Mucosa of rectum (tissue), 2 donors: ENCODE measurements around the gene BABAM2.

ENCODE experiments used
- H3K27ac ChIP-seq, 2 donors: one replicate each; pipeline ENCODE4 v1.7.0; 2013; ENCODE audit warnings: inconsistent platforms in 2 of 2, low read depth in 2 of 2, low read length in 2 of 2
- H3K27me3 ChIP-seq, 2 donors: one replicate each; pipeline ENCODE4 v1.7.0; 2013; ENCODE audit warnings: low read length in 2 of 2; ENCODE audit not compliant: control insufficient read depth in 2 of 2, insufficient read depth in 2 of 2
- H3K36me3 ChIP-seq, 2 donors: one replicate each; pipeline ENCODE4 v1.7.0; 2013; ENCODE audit warnings: low read length in 2 of 2; ENCODE audit not compliant: control insufficient read depth in 2 of 2, insufficient read depth in 2 of 2
- H3K4me1 ChIP-seq, 2 donors: one replicate each; pipeline ENCODE4 v1.7.0; 2013; ENCODE audit warnings: low read length in 2 of 2, mild to moderate bottlenecking in 1 of 2; ENCODE audit not compliant: control insufficient read depth in 2 of 2, insufficient read depth in 2 of 2
- H3K4me3 ChIP-seq, 2 donors: one replicate each; pipeline ENCODE4 v1.7.0; 2013; ENCODE audit warnings: low read length in 2 of 2
- H3K9ac ChIP-seq, 2 donors: one replicate each; pipeline ENCODE4 v1.7.0; 2013; ENCODE audit warnings: low read length in 2 of 2, low read depth in 1 of 2, mild to moderate bottlenecking in 1 of 2
- H3K9me3 ChIP-seq, 2 donors: one replicate each; pipeline ENCODE4 v1.7.0; 2013; ENCODE audit warnings: low read length in 2 of 2; ENCODE audit not compliant: control insufficient read depth in 2 of 2
- donor health status: healthy.
- donor health status: Normal muscosa, but diverticular disease.

The BABAM2 gene

DNA sequence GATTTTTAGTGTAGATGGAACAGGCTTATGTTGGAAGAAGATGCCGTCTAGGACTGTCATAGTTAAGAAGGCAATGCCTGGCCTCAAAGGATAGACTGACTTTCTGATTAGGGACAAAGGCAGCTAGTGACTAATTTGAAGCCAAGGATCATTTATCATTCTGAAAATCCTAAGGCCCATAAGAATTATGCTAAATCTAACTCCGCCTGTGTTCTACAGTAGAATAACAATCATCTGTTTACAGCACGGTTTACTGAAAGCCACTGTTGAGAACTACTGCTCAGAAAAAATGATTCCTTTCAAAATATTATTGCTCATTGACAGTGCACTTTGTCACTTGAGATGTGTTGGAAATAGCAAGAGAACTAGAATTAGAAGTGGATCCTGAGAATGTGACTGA lies 44.5 kb downstream of the BABAM2 start:
- Histone ChIP-seq H3K27ac (no peak overlapping the region), H3K4me1 (peaks cover 3 to 13% of the 10 kb centered on the region in 2 donors), H3K4me3 (no peak overlapping the region), H3K36me3 (no peaks in the 10 kb centered on the region), H3K9me3 (no peaks in the 10 kb centered on the region), H3K9ac (no peak overlapping the region), H3K27me3 (no peaks in the 10 kb centered on the region)

DNA sequence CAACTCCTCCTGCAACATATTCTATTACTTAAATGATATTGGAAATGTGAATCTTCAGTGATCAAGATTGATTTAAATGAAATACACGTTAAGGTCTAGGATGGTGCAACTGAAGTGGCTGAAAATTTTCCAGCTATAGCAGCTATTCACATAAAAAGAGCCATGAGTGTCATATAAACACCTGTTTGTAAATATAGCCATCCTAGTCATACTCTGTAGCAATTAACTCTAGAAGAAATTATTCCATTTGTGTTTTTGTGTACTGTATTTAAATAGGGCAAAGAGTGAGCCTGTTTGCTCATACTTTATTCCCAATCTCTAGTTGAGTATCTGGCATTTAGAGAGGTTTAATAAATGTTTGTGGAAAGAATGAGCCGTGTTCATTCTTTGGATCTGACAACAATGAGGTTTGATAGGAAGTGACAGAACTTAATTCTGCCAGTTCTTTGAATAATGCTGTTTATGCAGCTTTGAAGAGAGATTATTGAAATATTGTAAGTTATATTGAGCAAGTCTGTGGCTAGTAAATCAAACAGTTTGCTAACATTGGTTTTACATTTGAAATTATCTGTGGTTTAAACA lies 49.7 kb downstream of the BABAM2 start:
- Histone ChIP-seq H3K27ac (no peak overlapping the region), H3K9me3 (no peaks in the 10 kb centered on the region), H3K36me3 (no peaks in the 10 kb centered on the region), H3K9ac (no peak overlapping the region), H3K4me3 (no peak overlapping the region), H3K4me1 (no peaks in the 10 kb centered on the region), H3K27me3 (no peaks in the 10 kb centered on the region)

DNA sequence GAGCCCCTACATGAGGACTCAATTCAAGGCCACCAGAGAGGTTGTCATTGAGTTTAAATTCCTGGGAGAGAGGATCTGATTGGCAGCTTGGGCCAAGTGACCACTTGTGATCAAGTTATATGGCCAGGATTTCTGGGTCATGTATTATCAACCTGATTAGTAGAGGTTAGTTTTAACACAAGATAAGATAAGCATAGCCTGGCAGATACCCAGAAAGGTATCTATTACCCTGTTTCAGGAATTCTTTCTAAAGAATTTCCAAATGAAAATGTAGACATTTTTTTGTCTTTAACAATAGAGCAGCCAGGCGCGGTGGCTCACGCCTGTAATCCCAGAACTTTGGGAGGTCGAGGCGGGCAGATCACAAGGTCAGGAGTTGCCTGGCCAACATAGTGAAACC lies 50.5 kb downstream of the BABAM2 start:
- H3K9me3 ChIP-seq: no peaks in the 10 kb centered on the region
- no peaks in the 10 kb centered on the region for H3K36me3 ChIP-seq
- no peak overlapping the region for H3K9ac ChIP-seq
- H3K4me3 ChIP-seq: no peak overlapping the region
- H3K4me1 ChIP-seq: no peaks in the 10 kb centered on the region
- no peak overlapping the region for H3K27ac ChIP-seq
- H3K27me3 ChIP-seq: no peaks in the 10 kb centered on the region

DNA sequence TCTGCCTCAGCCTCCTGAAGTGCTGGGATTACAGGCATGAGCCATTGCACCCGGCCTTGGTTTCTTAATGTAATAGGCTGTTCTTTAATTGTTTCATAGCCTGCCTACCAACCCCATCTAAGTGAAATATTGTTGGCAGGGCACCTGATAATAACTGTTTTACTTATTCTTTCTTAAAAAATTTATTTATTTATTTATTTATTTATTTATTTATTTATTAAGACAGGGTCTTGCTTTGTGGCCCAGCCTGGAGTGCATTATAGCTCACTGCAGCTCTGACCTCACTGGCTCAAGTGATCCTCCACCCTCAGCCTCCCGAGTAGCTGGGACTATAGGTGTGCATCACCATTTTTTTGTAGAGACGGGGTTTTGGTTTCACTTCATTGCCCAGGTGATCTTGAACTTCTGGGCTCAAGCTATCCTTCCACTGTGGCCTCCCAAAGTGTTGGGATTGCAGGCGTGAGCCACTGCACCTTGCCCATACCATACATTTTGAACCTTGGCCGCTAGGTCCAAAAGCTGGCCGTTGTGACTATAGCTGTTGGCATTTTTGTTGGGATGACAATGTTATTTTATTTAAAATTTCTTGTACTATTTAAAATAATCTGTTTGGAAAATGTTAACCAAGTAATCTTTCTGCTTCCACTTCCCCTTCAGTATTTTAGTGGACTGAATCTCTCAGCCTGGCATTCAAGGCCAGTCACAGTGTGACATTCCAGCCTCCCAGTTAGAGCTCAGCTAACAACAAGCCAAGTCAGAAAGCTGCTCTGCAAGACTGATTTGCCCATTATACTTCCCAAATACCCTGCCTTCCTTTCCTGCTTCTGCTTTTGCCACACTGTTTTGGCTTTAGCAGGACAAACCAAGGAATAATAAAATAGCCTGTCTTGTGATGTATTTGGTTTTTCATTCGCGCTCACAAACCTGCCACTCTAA lies 52.4 kb downstream of the BABAM2 start:
- Histone ChIP-seq H3K9ac (no peak overlapping the region), H3K27me3 (no peaks in the 10 kb centered on the region), H3K4me3 (no peak overlapping the region), H3K36me3 (no peaks in the 10 kb centered on the region), H3K27ac (no peak overlapping the region), H3K4me1 (no peaks in the 10 kb centered on the region), H3K9me3 (no peaks in the 10 kb centered on the region)

DNA sequence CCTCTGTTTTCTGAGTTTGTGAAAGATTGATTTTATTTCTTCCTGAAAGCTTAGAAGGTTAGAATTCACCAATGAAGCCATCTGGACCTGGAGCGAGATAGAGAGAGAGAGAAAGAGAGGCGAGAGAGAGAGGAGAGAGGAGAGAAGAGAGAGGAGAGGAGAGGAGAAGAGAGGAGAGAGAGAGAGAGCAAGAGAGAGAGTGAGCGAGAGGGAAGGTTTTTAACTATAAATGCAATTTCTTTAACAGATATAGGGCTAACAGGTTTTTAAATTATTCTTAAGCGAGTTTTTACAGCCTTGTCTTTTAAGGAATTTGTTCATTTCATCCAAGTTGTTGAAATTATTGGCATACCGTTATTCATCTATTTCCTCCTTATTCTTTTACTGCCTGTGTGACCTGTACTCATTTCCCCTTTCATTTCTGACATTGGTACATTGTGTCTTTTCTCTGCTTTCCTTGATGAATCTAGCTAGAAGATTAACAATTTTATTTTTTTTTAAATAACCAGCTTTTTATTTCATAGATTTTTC lies 56.1 kb downstream of the BABAM2 start:
- H3K9me3 ChIP-seq: no peaks in the 10 kb centered on the region
- no peak overlapping the region for H3K9ac ChIP-seq
- H3K27ac ChIP-seq: no peak overlapping the region
- H3K4me1 ChIP-seq: no peaks in the 10 kb centered on the region
- no peaks in the 10 kb centered on the region for H3K27me3 ChIP-seq
- H3K36me3 ChIP-seq: no peaks in the 10 kb centered on the region
- no peak overlapping the region for H3K4me3 ChIP-seq

DNA sequence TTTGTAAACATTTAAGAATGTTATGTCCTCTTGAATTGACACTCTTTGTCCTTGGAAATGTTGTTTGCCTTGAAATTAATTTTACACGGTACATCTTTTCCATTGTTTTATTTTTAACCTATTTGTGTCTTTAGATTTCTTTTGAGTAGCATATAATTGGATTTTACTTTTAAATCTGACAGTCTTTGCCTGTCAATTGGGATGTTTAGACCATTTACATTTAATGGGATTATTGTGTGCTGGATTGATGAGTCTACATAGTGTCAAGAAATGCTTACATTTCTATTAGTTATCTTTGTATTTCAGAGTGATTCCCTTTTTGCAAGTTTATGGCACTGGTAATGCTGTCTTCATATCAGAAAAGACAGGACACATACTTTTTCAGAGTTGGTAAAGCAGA lies 61.5 kb downstream of the BABAM2 start:
- H3K27me3 ChIP-seq: no peaks in the 10 kb centered on the region
- H3K4me3 ChIP-seq: no peak overlapping the region
- H3K4me1 ChIP-seq: peaks cover 5 to 10% of the 10 kb centered on the region in 2 donors
- no peaks in the 10 kb centered on the region for H3K36me3 ChIP-seq
- no peak overlapping the region for H3K27ac ChIP-seq
- no peaks in the 10 kb centered on the region for H3K9me3 ChIP-seq
- no peak overlapping the region for H3K9ac ChIP-seq

DNA sequence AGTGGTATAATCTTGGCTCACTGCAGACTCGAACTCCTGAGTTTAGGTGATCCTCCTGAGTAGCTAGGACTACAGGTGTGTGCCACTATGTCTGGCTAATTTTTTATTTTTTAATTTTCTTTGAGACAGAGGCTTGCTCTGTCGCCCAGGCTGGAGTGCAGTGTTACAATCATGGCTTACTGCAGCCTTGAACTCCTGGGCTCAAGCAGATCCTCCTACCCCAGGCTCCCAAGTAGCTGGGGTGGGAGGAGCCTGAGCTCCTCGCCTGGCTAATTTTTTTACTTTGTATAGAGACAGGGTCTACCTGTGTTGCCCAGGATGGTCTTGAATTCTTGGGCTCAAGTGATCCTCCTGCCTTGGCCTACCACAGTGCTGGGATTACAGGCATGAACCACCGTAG lies 62.5 kb downstream of the BABAM2 start:
- Histone ChIP-seq H3K4me3 (no peak overlapping the region), H3K27me3 (no peaks in the 10 kb centered on the region), H3K9me3 (no peaks in the 10 kb centered on the region), H3K4me1 (peaks cover 5 to 10% of the 10 kb centered on the region in 2 donors), H3K36me3 (no peaks in the 10 kb centered on the region), H3K9ac (no peak overlapping the region), H3K27ac (no peak overlapping the region)

DNA sequence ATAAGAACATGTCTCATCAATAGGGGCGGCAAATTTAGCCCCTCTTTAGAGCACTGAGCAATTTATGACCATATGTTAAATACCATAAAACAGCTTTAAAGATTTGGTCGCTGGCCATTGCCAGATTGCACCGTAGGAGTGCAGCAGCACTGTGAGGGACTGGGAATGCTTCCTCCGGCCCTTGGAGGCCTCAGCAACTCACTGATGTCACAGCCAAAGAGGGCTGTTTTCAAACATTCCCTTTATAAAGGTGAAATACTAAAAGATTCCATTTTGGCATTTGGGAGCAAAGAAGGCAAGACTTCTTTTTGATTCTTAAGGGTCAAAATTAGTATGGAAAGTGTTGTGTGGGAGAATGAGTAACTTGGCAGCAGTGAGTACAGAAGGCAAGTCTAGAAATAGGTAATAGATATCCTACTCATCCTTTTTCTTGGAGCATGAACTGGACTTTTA lies 63.7 kb downstream of the BABAM2 start:
- Histone ChIP-seq H3K9ac (no peak overlapping the region), H3K27me3 (no peaks in the 10 kb centered on the region), H3K27ac (no peak overlapping the region), H3K36me3 (no peaks in the 10 kb centered on the region), H3K9me3 (no peaks in the 10 kb centered on the region), H3K4me3 (no peak overlapping the region), H3K4me1 (peaks cover 5 to 11% of the 10 kb centered on the region in 2 donors)

DNA sequence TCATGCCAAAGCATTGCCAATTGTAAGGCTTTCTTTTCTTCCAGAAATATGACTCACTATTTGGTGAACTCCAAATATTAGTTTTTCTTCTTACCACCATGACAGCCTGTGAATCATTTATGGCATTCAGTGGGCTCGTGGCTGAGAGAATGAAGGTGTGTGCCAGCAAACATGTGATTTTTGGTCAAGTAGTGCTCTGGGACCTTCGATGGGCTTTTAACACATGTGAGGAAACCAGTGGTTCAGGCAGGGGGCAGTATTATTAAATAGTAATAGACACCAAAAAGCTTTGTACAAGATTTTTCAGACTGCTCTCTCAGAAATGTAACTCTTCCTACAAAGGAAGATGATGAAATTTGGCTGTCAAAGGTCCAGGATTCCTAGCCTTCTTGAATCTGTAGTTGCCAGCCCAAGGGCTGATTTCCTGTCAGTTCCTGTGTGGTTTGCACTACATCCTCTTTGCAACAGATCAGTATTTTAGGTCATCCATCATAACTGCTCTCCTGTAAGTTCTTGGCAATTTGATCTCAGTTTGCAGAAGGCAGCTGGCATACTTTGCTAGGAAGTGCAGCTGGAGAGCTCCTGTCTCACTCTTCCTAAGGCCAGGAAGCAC lies 64.3 kb downstream of the BABAM2 start:
- no peaks in the 10 kb centered on the region for H3K9me3 ChIP-seq
- H3K9ac ChIP-seq: no peak overlapping the region

More for the DNA sequence above, 64.3 kb downstream of the BABAM2 start:
- Histone ChIP-seq H3K27me3 (no peaks in the 10 kb centered on the region), H3K4me1 (peaks cover 5 to 14% of the 10 kb centered on the region in 2 donors), H3K4me3 (no peak overlapping the region), H3K27ac (peak overlapping the region; percentile 31 to 56), H3K36me3 (no peaks in the 10 kb centered on the region)
